Skeletal muscle tissue (tissue), 4 donors: ENCODE data around the gene ZNF678. TPM values are rescaled to one million over a fixed set of nuclear protein-coding genes. Genes with fewer than 3 reads are reported as not detected.

Source experiments
- H3K27ac ChIP-seq: one replicate; pipeline ENCODE4 v1.7.0; 2013; ENCODE audit warnings: mild to moderate bottlenecking, low read depth, low read length, inconsistent platforms
- H3K27me3 ChIP-seq, 3 donors: one replicate each; pipeline ENCODE4 v1.7.0; 2013; ENCODE audit warnings: low read length in 3 of 3; ENCODE audit not compliant: control insufficient read depth in 3 of 3, insufficient read depth in 3 of 3
- H3K36me3 ChIP-seq, 3 donors: one replicate each; pipeline ENCODE4 v1.7.0; 2013; ENCODE audit warnings: low read length in 3 of 3; ENCODE audit not compliant: control insufficient read depth in 3 of 3, insufficient read depth in 3 of 3
- H3K4me1 ChIP-seq, 3 donors: one replicate each; pipeline ENCODE4 v1.7.0; 2013; ENCODE audit warnings: low read length in 3 of 3, mild to moderate bottlenecking in 3 of 3; ENCODE audit not compliant: control insufficient read depth in 3 of 3, insufficient read depth in 3 of 3
- H3K4me3 ChIP-seq, 3 donors: one replicate each; pipeline ENCODE4 v1.7.0; 2013; ENCODE audit warnings: low read length in 3 of 3
- H3K9ac ChIP-seq, 3 donors: one replicate each; pipeline ENCODE4 v1.7.0; 2013; ENCODE audit warnings: low read length in 3 of 3, mild to moderate bottlenecking in 3 of 3, moderate library complexity in 2 of 3, low read depth in 1 of 3
- H3K9me3 ChIP-seq, 3 donors: one replicate each; pipeline ENCODE4 v1.7.0; 2013; ENCODE audit warnings: low read length in 3 of 3; ENCODE audit not compliant: control insufficient read depth in 3 of 3
- total RNA-seq: library from RNA; depleted of rRNA; stranded (reverse); fragments of >200 nt; gene quantifications from one replicate; pipeline ENCODE4 v1.2.3, GENCODE V29; 2014
- donor health status: Osteomylitis.

The ZNF678 gene
- total RNA-seq, 1 donor from 2014 or later = 17.7 TPM

- Histone ChIP-seq H3K27ac (peak overlapping the region; percentile 64), H3K27me3 (no peaks in the 10 kb centered on the region), H3K4me3 (peak overlapping the region; percentile 71 to 79 (median 76)), H3K36me3 (peaks cover 0 to 2% (median 0%) of the 10 kb centered on the region in 3 donors), H3K9ac (peak overlapping the region; percentile 76 to 87 (median 78)), H3K4me1 (peaks cover 15 to 24% (median 16%) of the 10 kb centered on the region in 3 donors), H3K9me3 (no peaks in the 10 kb centered on the region)
Measured at GRCh38 chr1:227542153-227543120, 20.9 kb upstream of the ZNF678 start.

- no peaks in the 10 kb centered on the region for H3K9me3 ChIP-seq
- no peak overlapping the region for H3K27ac ChIP-seq
- H3K4me1 ChIP-seq = peaks cover 15 to 24% (median 16%) of the 10 kb centered on the region in 3 donors
- no peaks in the 10 kb centered on the region for H3K36me3 ChIP-seq
- H3K4me3 ChIP-seq = peak overlapping the region in 2 of 3 donors; percentile 63 to 76
- H3K27me3 ChIP-seq = no peaks in the 10 kb centered on the region
- peak overlapping the region in 2 of 3 donors; percentile 11 to 87 for H3K9ac ChIP-seq
Measured at GRCh38 chr1:227543283-227544066, 19.9 kb upstream of the ZNF678 start.

GRCh38 chr1:227544067-227545050 lies 19.0 kb upstream of the ZNF678 start:
- H3K4me1 ChIP-seq = peaks cover 15 to 24% (median 16%) of the 10 kb centered on the region in 3 donors
- H3K9me3 ChIP-seq = no peaks in the 10 kb centered on the region
- H3K27me3 ChIP-seq = no peaks in the 10 kb centered on the region
- no peak overlapping the region for H3K9ac ChIP-seq
- H3K4me3 ChIP-seq = no peak overlapping the region
- H3K36me3 ChIP-seq = no peaks in the 10 kb centered on the region
- H3K27ac ChIP-seq = no peak overlapping the region

GRCh38 chr1:227545361-227545760 lies 18.0 kb upstream of the ZNF678 start:
- Histone ChIP-seq H3K36me3 (no peaks in the 10 kb centered on the region), H3K9me3 (peaks cover 0 to under 1% (median 0%) of the 10 kb centered on the region in 3 donors), H3K4me1 (peaks cover 15 to 24% (median 16%) of the 10 kb centered on the region in 3 donors), H3K9ac (no peak overlapping the region), H3K27ac (no peak overlapping the region), H3K27me3 (no peaks in the 10 kb centered on the region), H3K4me3 (no peak overlapping the region)

GRCh38 chr1:227546059-227546458 lies 17.3 kb upstream of the ZNF678 start:
- H3K4me3 ChIP-seq = no peak overlapping the region
- H3K27ac ChIP-seq = no peak overlapping the region
- H3K9ac ChIP-seq = no peak overlapping the region
- no peaks in the 10 kb centered on the region for H3K36me3 ChIP-seq
- peaks cover 15 to 24% (median 16%) of the 10 kb centered on the region in 3 donors for H3K4me1 ChIP-seq
- no peaks in the 10 kb centered on the region for H3K27me3 ChIP-seq
- peaks cover 0 to 2% (median 0%) of the 10 kb centered on the region in 3 donors for H3K9me3 ChIP-seq

GRCh38 chr1:227546598-227547309 lies 16.6 kb upstream of the ZNF678 start:
- Histone ChIP-seq H3K9ac (no peak overlapping the region), H3K27me3 (no peaks in the 10 kb centered on the region), H3K9me3 (peaks cover 0 to 2% (median 0%) of the 10 kb centered on the region in 3 donors), H3K4me1 (peaks cover 10 to 19% (median 11%) of the 10 kb centered on the region in 3 donors), H3K36me3 (no peaks in the 10 kb centered on the region), H3K4me3 (no peak overlapping the region), H3K27ac (no peak overlapping the region)

- peaks cover 0 to 2% (median 0%) of the 10 kb centered on the region in 3 donors for H3K9me3 ChIP-seq
- no peak overlapping the region for H3K9ac ChIP-seq
- peaks cover 7 to 15% (median 9%) of the 10 kb centered on the region in 3 donors for H3K4me1 ChIP-seq
- no peak overlapping the region for H3K27ac ChIP-seq
- H3K27me3 ChIP-seq = no peaks in the 10 kb centered on the region
- H3K36me3 ChIP-seq = no peaks in the 10 kb centered on the region
- no peak overlapping the region for H3K4me3 ChIP-seq
Measured at GRCh38 chr1:227547310-227548118, 15.8 kb upstream of the ZNF678 start.

GRCh38 chr1:227548119-227548397 lies 15.3 kb upstream of the ZNF678 start:
- H3K9ac ChIP-seq = no peak overlapping the region
- H3K4me3 ChIP-seq = no peak overlapping the region
- H3K27me3 ChIP-seq = no peaks in the 10 kb centered on the region
- H3K9me3 ChIP-seq = peaks cover 0 to 2% (median 0%) of the 10 kb centered on the region in 3 donors
- peaks cover 2 to 10% (median 5%) of the 10 kb centered on the region in 3 donors for H3K4me1 ChIP-seq
- H3K36me3 ChIP-seq = no peaks in the 10 kb centered on the region
- no peak overlapping the region for H3K27ac ChIP-seq
